Activated CD4-positive, alpha-beta memory T cell treated with anti-CD3 and anti-CD28 coated beads, Interleukin-2, amount 10 ng/mL, durations not matched to agents 7 days and 5 days (primary cell): ENCODE measurements around the gene GABRG1. TPM values are rescaled to one million over a fixed set of nuclear protein-coding genes. Genes with fewer than 3 reads are reported as not detected.

Source experiments
- CTCF ChIA-PET: fragments of 350-600 bp; sonication (Branson Sonifier 250); formaldehyde crosslinking; loops from one replicate; lab custom pipeline; 2021; ENCODE audit warnings: antibody characterized with exemption, inconsistent platforms; lab: Charles Lee
- POLR2A ChIA-PET: fragments of 350-600 bp; sonication (Branson Sonifier 250); formaldehyde crosslinking; loops from one replicate; lab custom pipeline; 2021; ENCODE audit warnings: antibody characterized with exemption; lab: Charles Lee
- DNase-seq: peaks from one replicate; pipeline ENCODE4 v3.0.0-alpha.2; 2020
- H3K27ac Mint-ChIP-seq: one replicate; pipeline ENCODE4 v1.8.0; 2021; ENCODE audit warnings: mild to moderate bottlenecking, mixed read lengths
- H3K27me3 Mint-ChIP-seq: one replicate; pipeline ENCODE4 v1.8.0; 2021; ENCODE audit warnings: mixed read lengths
- H3K36me3 Mint-ChIP-seq: one replicate; pipeline ENCODE4 v1.8.0; 2021; ENCODE audit warnings: low read depth, mixed read lengths
- H3K4me1 Mint-ChIP-seq: one replicate; pipeline ENCODE4 v1.8.0; 2021; ENCODE audit warnings: mixed read lengths
- H3K4me3 Mint-ChIP-seq: one replicate; pipeline ENCODE4 v1.8.0; 2021; ENCODE audit warnings: mild to moderate bottlenecking, mixed read lengths
- H3K9me3 Mint-ChIP-seq: one replicate; pipeline ENCODE4 v1.8.0; 2021; ENCODE audit warnings: mixed read lengths
- total RNA-seq, 2 experiments: library from RNA; stranded (reverse); gene quantifications; one replicate each; pipeline ENCODE4 v1.2.3, GENCODE V29; 2021

The GABRG1 gene
- total RNA-seq: not detected

- no peaks in the 10 kb centered on the region for H3K36me3 Mint-ChIP-seq
- H3K9me3 Mint-ChIP-seq: peaks cover 2% of the 10 kb centered on the region
- H3K27ac Mint-ChIP-seq: no peak within 1 kb of the TSS
- no peaks in the 10 kb centered on the region for H3K27me3 Mint-ChIP-seq
- ChIA-PET CTCF (no interaction called here), POLR2A (no interaction called here)
- no peak within 1 kb of the TSS for H3K4me3 Mint-ChIP-seq
- no peaks in the 10 kb centered on the region for H3K4me1 Mint-ChIP-seq
- no peak for DNase-seq
These were observed at the start of gene GABRG1 for GRCh38 chr4:46123913-46124755. Gene GABRG1 (minus strand): TSS chr4:46124054. CDS start chr4:46123913, 141 bp downstream.

- H3K36me3 Mint-ChIP-seq: no peaks in the 10 kb centered on the region
- H3K9me3 Mint-ChIP-seq: peaks cover 10% of the 10 kb centered on the region
- ChIA-PET POLR2A (no interaction called here), CTCF (no interaction called here)
- no peak overlapping the region for H3K4me3 Mint-ChIP-seq
- H3K4me1 Mint-ChIP-seq: no peaks in the 10 kb centered on the region
- DNase-seq: no peak
- no peaks in the 10 kb centered on the region for H3K27me3 Mint-ChIP-seq
- no peak overlapping the region for H3K27ac Mint-ChIP-seq
These were observed 23.1 kb upstream of the GABRG1 start for GRCh38 chr4:46146993-46147392.

- no peak for DNase-seq
- H3K4me3 Mint-ChIP-seq: no peak overlapping the region
- POLR2A ChIA-PET: no interaction called here
- no peaks in the 10 kb centered on the region for H3K4me1 Mint-ChIP-seq
- H3K27me3 Mint-ChIP-seq: no peaks in the 10 kb centered on the region
- no peak overlapping the region for H3K27ac Mint-ChIP-seq
- no peaks in the 10 kb centered on the region for H3K36me3 Mint-ChIP-seq
- H3K9me3 Mint-ChIP-seq: peaks cover 15% of the 10 kb centered on the region
- CTCF ChIA-PET: no interaction called here
These were observed 7.7 kb upstream of the GABRG1 start for GRCh38 chr4:46131498-46132057.

- Mint-ChIP-seq H3K4me1 (no peaks in the 10 kb centered on the region), H3K27ac (no peak overlapping the region), H3K27me3 (no peaks in the 10 kb centered on the region), H3K4me3 (no peak overlapping the region), H3K36me3 (no peaks in the 10 kb centered on the region), H3K9me3 (peaks cover 2% of the 10 kb centered on the region)
- ChIA-PET CTCF (no interaction called here), POLR2A (no interaction called here)
- no peak for DNase-seq
These were observed 1.0 kb upstream of the GABRG1 start for GRCh38 chr4:46124773-46125413.

GRCh38 chr4:46081674-46082073 lies 42.2 kb downstream of the GABRG1 start:
- ChIA-PET CTCF (no interaction called here), POLR2A (no interaction called here)
- H3K27me3 Mint-ChIP-seq: no peaks in the 10 kb centered on the region
- H3K4me3 Mint-ChIP-seq: no peak overlapping the region
- H3K27ac Mint-ChIP-seq: no peak overlapping the region
- H3K4me1 Mint-ChIP-seq: no peaks in the 10 kb centered on the region
- no peaks in the 10 kb centered on the region for H3K36me3 Mint-ChIP-seq
- H3K9me3 Mint-ChIP-seq: peaks cover 3% of the 10 kb centered on the region
- DNase-seq: no peak

DNA sequence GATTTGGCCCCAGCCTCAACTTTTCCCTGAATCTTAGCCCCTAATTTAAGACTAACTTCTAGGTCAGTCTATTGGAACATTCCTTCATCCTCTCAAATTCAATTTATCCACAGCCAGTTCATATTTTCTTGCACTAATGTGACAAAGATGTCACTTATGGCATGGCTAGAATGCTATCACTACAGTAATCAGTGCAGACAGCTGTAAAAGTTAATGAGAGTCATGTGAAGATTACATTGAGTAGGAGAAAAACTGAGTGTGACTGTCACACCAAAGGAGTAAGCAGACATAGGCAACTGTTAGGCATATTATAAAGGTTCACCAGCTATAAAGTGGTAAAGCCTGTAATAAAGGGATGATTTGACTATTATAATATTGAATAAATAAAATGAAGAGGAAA lies 42.6 kb downstream of the GABRG1 start:
- ChIA-PET POLR2A (no interaction called here), CTCF (no interaction called here)
- H3K27ac Mint-ChIP-seq: no peak overlapping the region
- no peak for DNase-seq
- no peaks in the 10 kb centered on the region for H3K36me3 Mint-ChIP-seq
- no peaks in the 10 kb centered on the region for H3K27me3 Mint-ChIP-seq
- H3K4me1 Mint-ChIP-seq: no peaks in the 10 kb centered on the region
- peaks cover 3% of the 10 kb centered on the region for H3K9me3 Mint-ChIP-seq
- H3K4me3 Mint-ChIP-seq: no peak overlapping the region

DNA sequence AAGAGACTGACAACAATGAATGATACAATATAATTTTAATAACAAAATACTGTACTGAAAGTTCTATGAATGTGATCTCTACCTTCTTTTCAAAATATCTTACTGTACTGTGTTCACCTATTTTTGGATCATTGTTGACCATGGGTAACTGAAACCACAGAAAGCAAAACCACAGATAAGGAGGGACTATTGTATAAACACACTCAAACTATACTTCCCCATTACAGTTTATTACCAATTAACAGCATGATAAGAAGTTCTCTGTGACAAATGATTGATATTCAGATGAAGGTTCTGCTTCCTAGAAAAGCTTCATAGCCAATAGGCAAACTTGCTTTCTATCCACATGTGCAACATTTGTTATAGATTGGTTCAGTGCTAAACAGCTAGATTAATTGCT lies 50.1 kb downstream of the GABRG1 start:
- H3K4me1 Mint-ChIP-seq: no peaks in the 10 kb centered on the region
- peaks cover 3% of the 10 kb centered on the region for H3K9me3 Mint-ChIP-seq
- H3K4me3 Mint-ChIP-seq: no peak overlapping the region
- H3K27ac Mint-ChIP-seq: no peak overlapping the region
- DNase-seq: no peak
- no peaks in the 10 kb centered on the region for H3K36me3 Mint-ChIP-seq
- H3K27me3 Mint-ChIP-seq: no peaks in the 10 kb centered on the region
- CTCF ChIA-PET: no interaction called here
- POLR2A ChIA-PET: no interaction called here

- H3K9me3 Mint-ChIP-seq: peaks cover 7% of the 10 kb centered on the region
- ChIA-PET CTCF (no interaction called here), POLR2A (no interaction called here)
- H3K4me3 Mint-ChIP-seq: no peak overlapping the region
- no peak for DNase-seq
- no peak overlapping the region for H3K27ac Mint-ChIP-seq
- H3K36me3 Mint-ChIP-seq: no peaks in the 10 kb centered on the region
- H3K27me3 Mint-ChIP-seq: no peaks in the 10 kb centered on the region
- H3K4me1 Mint-ChIP-seq: no peaks in the 10 kb centered on the region
These were observed 72.5 kb downstream of the GABRG1 start for GRCh38 chr4:46051392-46051791.

GRCh38 chr4:46032056-46032455 lies 91.8 kb downstream of the GABRG1 start:
- DNase-seq: no peak
- no peak overlapping the region for H3K27ac Mint-ChIP-seq
- H3K9me3 Mint-ChIP-seq: peaks cover 7% of the 10 kb centered on the region
- no peaks in the 10 kb centered on the region for H3K36me3 Mint-ChIP-seq
- no peaks in the 10 kb centered on the region for H3K27me3 Mint-ChIP-seq
- ChIA-PET CTCF (no interaction called here), POLR2A (no interaction called here)
- no peak overlapping the region for H3K4me3 Mint-ChIP-seq
- H3K4me1 Mint-ChIP-seq: no peaks in the 10 kb centered on the region

DNA sequence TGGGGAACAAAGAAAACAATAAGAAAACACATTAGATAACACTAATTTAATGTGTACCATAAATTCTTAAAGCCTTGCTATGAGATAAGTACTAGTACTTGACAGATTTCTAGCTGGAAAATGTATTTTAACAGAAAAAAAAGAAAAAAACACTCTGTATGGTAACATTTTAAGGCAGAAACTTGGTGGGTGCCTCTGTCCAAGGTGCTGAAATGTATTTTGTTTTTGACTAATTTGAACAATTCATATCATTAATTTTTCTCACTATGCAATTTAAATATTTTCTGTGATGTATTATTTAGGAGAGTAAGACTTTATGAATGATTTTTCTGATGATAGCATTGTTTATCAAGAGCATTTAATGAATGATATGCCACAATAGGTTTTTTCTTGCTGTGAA lies 107.5 kb downstream of the GABRG1 start:
- Mint-ChIP-seq H3K4me1 (no peaks in the 10 kb centered on the region), H3K27ac (no peak overlapping the region), H3K36me3 (no peaks in the 10 kb centered on the region), H3K27me3 (no peaks in the 10 kb centered on the region), H3K4me3 (no peak overlapping the region), H3K9me3 (peaks cover 3% of the 10 kb centered on the region)
- CTCF ChIA-PET: no interaction called here
- DNase-seq: no peak
- POLR2A ChIA-PET: no interaction called here

DNA sequence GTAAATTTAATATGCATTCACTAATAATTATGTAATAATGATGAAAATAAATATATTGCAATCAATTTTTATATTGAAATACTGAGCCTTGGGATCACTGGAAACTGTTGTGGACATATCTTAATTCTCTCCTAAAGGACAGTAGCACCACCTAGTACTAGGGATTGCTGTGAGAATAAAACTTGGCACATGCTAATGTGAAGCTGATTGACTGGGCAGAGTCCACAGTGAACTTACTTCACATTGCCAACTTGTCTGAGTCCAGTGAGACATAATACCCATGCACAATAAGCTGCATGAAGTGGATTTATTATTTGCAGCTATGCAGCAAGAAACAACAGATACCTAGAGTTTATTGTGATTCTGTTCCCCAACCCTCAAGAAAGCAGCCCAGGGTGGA lies 131.1 kb downstream of the GABRG1 start:
- Mint-ChIP-seq H3K9me3 (peaks cover 4% of the 10 kb centered on the region), H3K27me3 (no peaks in the 10 kb centered on the region), H3K4me3 (no peak overlapping the region), H3K27ac (no peak overlapping the region), H3K4me1 (no peaks in the 10 kb centered on the region), H3K36me3 (no peaks in the 10 kb centered on the region)
- no peak for DNase-seq
- ChIA-PET CTCF (no interaction called here), POLR2A (no interaction called here)

- no peaks in the 10 kb centered on the region for H3K27me3 Mint-ChIP-seq
These were observed 134.1 kb downstream of the GABRG1 start for GRCh38 chr4:45989775-45990174.

GRCh38 chr4:45987858-45988257 lies 136.0 kb downstream of the GABRG1 start:
- POLR2A ChIA-PET: no interaction called here
- Mint-ChIP-seq H3K27me3 (no peaks in the 10 kb centered on the region), H3K4me3 (no peak overlapping the region), H3K27ac (no peak overlapping the region), H3K4me1 (no peaks in the 10 kb centered on the region), H3K36me3 (no peaks in the 10 kb centered on the region), H3K9me3 (peaks cover 4% of the 10 kb centered on the region)
- CTCF ChIA-PET: no interaction called here
- DNase-seq: no peak

More at GRCh38 chr4:45989775-45990174, 134.1 kb downstream of the GABRG1 start:
- ChIA-PET CTCF (no interaction called here), POLR2A (no interaction called here)
- DNase-seq: no peak
- H3K36me3 Mint-ChIP-seq: no peaks in the 10 kb centered on the region
- no peaks in the 10 kb centered on the region for H3K4me1 Mint-ChIP-seq
- no peak overlapping the region for H3K4me3 Mint-ChIP-seq
- no peak overlapping the region for H3K27ac Mint-ChIP-seq
- H3K9me3 Mint-ChIP-seq: peaks cover 4% of the 10 kb centered on the region
